GM21576 (cell line): ENCODE results near the gene TIMM50.
"Not testable (repeated sequence)": the region's sequence is repeated elsewhere in the genome, so short reads cannot be mapped to it uniquely, and the experiment has no call there.

Source experiments
- ATAC-seq: cut with Tn5 transposase; IDR thresholded peaks from one replicate; pipeline ENCODE4 v1.9.1; 2021; ENCODE audit warnings: mild to moderate bottlenecking, moderate library complexity; ENCODE audit not compliant: unreplicated experiment

The TIMM50 gene

GRCh38 chr19:39469036-39469435 lies 11.6 kb upstream of the TIMM50 start:
- no peak for ATAC-seq

- no peak for ATAC-seq
Observed at GRCh38 chr19:39469567-39469966, 11.1 kb upstream of the TIMM50 start.

GRCh38 chr19:39470724-39471339 lies 9.8 kb upstream of the TIMM50 start:
- ATAC-seq: no peak

GRCh38 chr19:39471756-39472536 lies 8.7 kb upstream of the TIMM50 start:
- ATAC-seq: no peak

- ATAC-seq: no peak
Observed at GRCh38 chr19:39472746-39473442, 7.7 kb upstream of the TIMM50 start.

- ATAC-seq: no peak
Observed at GRCh38 chr19:39473443-39473960, 7.1 kb upstream of the TIMM50 start.

GRCh38 chr19:39474139-39474620 lies 6.5 kb upstream of the TIMM50 start:
- ATAC-seq: no peak

GRCh38 chr19:39475748-39476147 lies 4.9 kb upstream of the TIMM50 start:
- ATAC-seq: no peak

- ATAC-seq: not testable (repeated sequence)
Observed at GRCh38 chr19:39479319-39479801, 1.3 kb upstream of the TIMM50 start.

- ATAC-seq: no peak
Observed at GRCh38 chr19:39479916-39480315, 722 bp upstream of the TIMM50 start.

- no peak for ATAC-seq
Observed at GRCh38 chr19:39481229-39481545, 549 bp downstream of the TIMM50 start.

GRCh38 chr19:39481676-39482075 lies 1.0 kb downstream of the TIMM50 start:
- no peak for ATAC-seq

GRCh38 chr19:39483141-39483540 lies 2.5 kb downstream of the TIMM50 start:
- no peak for ATAC-seq

- no peak for ATAC-seq
Observed at GRCh38 chr19:39489756-39490155, 9.1 kb downstream of the TIMM50 start.

- no peak for ATAC-seq
Observed at GRCh38 chr19:39492225-39492624, 11.6 kb downstream of the TIMM50 start.

- no peak for ATAC-seq
Observed at GRCh38 chr19:39492788-39493187, 12.2 kb downstream of the TIMM50 start.

- ATAC-seq: no peak
Observed at GRCh38 chr19:39494661-39495060, 14.0 kb downstream of the TIMM50 start.

- ATAC-seq: no peak
Observed at GRCh38 chr19:39496063-39496462, 15.4 kb downstream of the TIMM50 start.

GRCh38 chr19:39497701-39497995 lies 17.0 kb downstream of the TIMM50 start:
- no peak for ATAC-seq

- ATAC-seq: no peak
Observed at GRCh38 chr19:39497996-39498797, 17.6 kb downstream of the TIMM50 start.
